Loucy (cell line): ENCODE measurements around the gene WIPF2.

Experiments
- H2AFZ ChIP-seq: fragments of 200-600 bp; sonication (generic); 2 replicates; pipeline ENCODE4 v1.6.0; 2016; ENCODE audit warnings: antibody characterized with exemption, mild to moderate bottlenecking, low read length, moderate library complexity
- H3F3A ChIP-seq: fragments of 200-600 bp; 2 replicates; pipeline ENCODE4 v1.6.0; 2016; ENCODE audit warnings: antibody characterized with exemption, low read depth, mild to moderate bottlenecking
- H3K27me3 ChIP-seq: fragments of 200-600 bp; sonication (generic); 2 replicates; pipeline ENCODE4 v1.6.1; 2014; ENCODE audit warnings: low read length, mild to moderate bottlenecking; ENCODE audit not compliant: insufficient read depth, poor library complexity, severe bottlenecking
- H3K36me3 ChIP-seq: fragments of 200-600 bp; sonication (generic); 2 replicates; pipeline ENCODE4 v1.6.1; 2016; ENCODE audit warnings: low read length; ENCODE audit not compliant: insufficient read depth
- H3K4me1 ChIP-seq: fragments of 200-600 bp; sonication (generic); 2 replicates; pipeline ENCODE4 v1.5.1; 2014; ENCODE audit warnings: low read length, mild to moderate bottlenecking; ENCODE audit not compliant: insufficient read depth, poor library complexity, severe bottlenecking
- H3K4me2 ChIP-seq: fragments of 200-600 bp; sonication (generic); 2 replicates; pipeline ENCODE4 v1.6.0; 2014; ENCODE audit warnings: antibody characterized with exemption, low read length, low read depth, mild to moderate bottlenecking; ENCODE audit not compliant: poor library complexity, severe bottlenecking
- H3K4me3 ChIP-seq: fragments of 200-600 bp; sonication (generic); 2 replicates; pipeline ENCODE4 v1.5.1; 2014; ENCODE audit warnings: low read length, mild to moderate bottlenecking, mixed read lengths; ENCODE audit not compliant: poor library complexity, severe bottlenecking
- H3K79me2 ChIP-seq: fragments of 200-600 bp; sonication (generic); 2 replicates; pipeline ENCODE4 v1.6.1; 2014; ENCODE audit warnings: low read length; ENCODE audit not compliant: insufficient read depth
- H3K9ac ChIP-seq: fragments of 200-600 bp; sonication (generic); 2 replicates; pipeline ENCODE4 v1.6.0; 2014; ENCODE audit warnings: mild to moderate bottlenecking, low read depth, low read length, moderate library complexity; ENCODE audit not compliant: poor library complexity, severe bottlenecking
- H3K9me2 ChIP-seq: fragments of 200-600 bp; sonication (generic); replicated peaks from 2 replicates; pipeline ENCODE4 v1.6.1; 2016; ENCODE audit warnings: low read depth, low read length, mixed read lengths
- H3K9me3 ChIP-seq: fragments of 200-600 bp; sonication (generic); 2 replicates; pipeline ENCODE4 v1.6.1; 2014; ENCODE audit warnings: mild to moderate bottlenecking, antibody characterized with exemption, low read length, low read depth; ENCODE audit not compliant: insufficient read depth
- H4K20me1 ChIP-seq: fragments of 200-600 bp; sonication (generic); 2 replicates; pipeline ENCODE4 v1.6.0; 2014; ENCODE audit warnings: antibody characterized with exemption, low read length, mild to moderate bottlenecking; ENCODE audit not compliant: insufficient read depth, poor library complexity, severe bottlenecking
- EZH2phosphoT487 ChIP-seq: fragments of 200-600 bp; IDR thresholded peaks from 2 replicates; pipeline ENCODE4 v1.6.1; 2018; ENCODE audit warnings: antibody characterized with exemption, mild to moderate bottlenecking, moderate library complexity, borderline replicate concordance
- TF ChIP-seq, protein P1 (sequence below): fragments of 200-600 bp; sonication (generic); conservative IDR thresholded peaks from 2 replicates; pipeline ENCODE4 v1.5.1; 2014; ENCODE audit warnings: mild to moderate bottlenecking, antibody characterized with exemption, low read length

The WIPF2 gene

DNA sequence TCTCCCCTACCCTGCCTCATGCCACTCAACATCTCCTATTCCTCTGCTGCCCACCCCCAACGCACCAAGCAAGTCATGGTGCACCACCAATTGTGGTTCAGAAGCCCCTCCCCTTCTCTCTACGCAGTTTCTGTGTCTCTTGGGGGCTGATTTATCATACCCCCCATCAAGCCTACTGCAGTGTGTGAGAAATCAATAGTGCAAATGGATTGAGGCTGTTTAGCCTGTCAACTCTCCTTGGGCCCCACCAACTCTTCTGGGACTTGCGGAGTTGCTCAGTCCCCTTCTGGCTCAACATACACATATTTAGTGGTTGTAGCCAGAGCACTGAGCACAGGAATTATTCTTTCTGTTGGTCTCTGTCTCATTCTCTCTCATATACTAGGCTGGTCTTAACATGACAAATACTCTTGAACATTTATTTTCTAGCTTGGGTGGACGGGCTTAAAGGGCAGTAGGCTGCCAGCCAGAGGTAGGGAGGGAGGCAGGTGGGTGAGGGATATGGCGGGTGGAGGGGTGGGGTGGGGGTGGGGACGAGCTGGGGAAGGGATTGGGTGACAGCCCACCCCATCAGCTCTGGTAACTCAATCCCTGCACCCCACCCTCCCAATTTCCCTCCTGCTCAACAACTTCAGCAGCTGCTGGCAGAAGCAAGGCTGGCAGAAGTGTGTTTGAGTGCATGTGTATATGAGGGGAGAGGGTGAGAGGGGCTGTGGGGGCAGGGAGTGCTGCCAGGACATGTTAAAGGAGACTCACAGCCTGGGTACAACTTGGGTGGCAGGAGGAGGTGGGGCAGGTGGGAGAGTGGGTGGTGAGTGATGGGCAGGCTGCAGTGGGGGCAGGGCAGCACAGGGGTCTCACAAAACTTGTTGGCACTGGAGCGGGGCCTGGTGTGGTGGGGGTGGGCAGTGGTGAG is 94.8 kb downstream of the WIPF2 start:
- TF ChIP-seq EZH2phosphoT487: no peak
- TF ChIP-seq, protein P1, sequence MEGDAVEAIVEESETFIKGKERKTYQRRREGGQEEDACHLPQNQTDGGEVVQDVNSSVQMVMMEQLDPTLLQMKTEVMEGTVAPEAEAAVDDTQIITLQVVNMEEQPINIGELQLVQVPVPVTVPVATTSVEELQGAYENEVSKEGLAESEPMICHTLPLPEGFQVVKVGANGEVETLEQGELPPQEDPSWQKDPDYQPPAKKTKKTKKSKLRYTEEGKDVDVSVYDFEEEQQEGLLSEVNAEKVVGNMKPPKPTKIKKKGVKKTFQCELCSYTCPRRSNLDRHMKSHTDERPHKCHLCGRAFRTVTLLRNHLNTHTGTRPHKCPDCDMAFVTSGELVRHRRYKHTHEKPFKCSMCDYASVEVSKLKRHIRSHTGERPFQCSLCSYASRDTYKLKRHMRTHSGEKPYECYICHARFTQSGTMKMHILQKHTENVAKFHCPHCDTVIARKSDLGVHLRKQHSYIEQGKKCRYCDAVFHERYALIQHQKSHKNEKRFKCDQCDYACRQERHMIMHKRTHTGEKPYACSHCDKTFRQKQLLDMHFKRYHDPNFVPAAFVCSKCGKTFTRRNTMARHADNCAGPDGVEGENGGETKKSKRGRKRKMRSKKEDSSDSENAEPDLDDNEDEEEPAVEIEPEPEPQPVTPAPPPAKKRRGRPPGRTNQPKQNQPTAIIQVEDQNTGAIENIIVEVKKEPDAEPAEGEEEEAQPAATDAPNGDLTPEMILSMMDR: no peak
- Histone ChIP-seq H3K9me3 (no peaks in the 10 kb centered on the region), H3K9me2 (no peaks in the 10 kb centered on the region), H2AFZ (no peak overlapping the region), H4K20me1 (peaks cover 4% of the 10 kb centered on the region), H3K36me3 (no peaks in the 10 kb centered on the region), H3K79me2 (peaks cover 18% of the 10 kb centered on the region), H3K4me3 (peak overlapping the region; percentile 29), H3K27me3 (no peaks in the 10 kb centered on the region), H3K4me2 (peak overlapping the region; percentile 57), H3K4me1 (peaks cover 88% of the 10 kb centered on the region), H3K9ac (peak overlapping the region; percentile 76), H3F3A (peaks cover 5% of the 10 kb centered on the region; the same call in 1 of the 2 replicates)

DNA sequence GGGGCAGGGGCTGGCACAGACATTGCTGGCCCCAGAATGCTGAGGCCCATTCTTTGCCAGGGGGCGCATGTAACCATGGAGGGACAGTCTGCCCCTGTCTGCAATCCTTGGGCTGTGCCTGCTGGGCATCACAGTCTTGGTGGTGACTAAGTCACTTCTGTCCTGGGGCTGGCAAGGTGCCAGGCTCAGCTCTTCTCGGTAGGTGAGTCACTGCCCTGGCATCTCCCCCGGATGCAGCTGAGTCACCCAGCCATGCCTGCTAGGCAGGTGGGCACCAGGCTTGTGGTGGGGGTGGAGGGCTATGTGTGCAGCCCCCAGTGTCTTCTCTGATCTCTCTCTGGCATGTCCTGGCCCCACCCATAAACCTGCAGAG is 95.5 kb downstream of the WIPF2 start:
- peak overlapping the region; percentile 76 for H3K9ac ChIP-seq
- H4K20me1 ChIP-seq: peaks cover 11% of the 10 kb centered on the region
- H3K27me3 ChIP-seq: no peaks in the 10 kb centered on the region
- peaks cover 5% of the 10 kb centered on the region; the same call in 1 of the 2 replicates for H3F3A ChIP-seq
- H3K4me1 ChIP-seq: peaks cover 88% of the 10 kb centered on the region
- no peak for TF ChIP-seq EZH2phosphoT487
- TF ChIP-seq, protein P1: peak; percentile 22
- H3K4me3 ChIP-seq: peak overlapping the region; percentile 19
- no peaks in the 10 kb centered on the region for H3K9me2 ChIP-seq
- peaks cover 24% of the 10 kb centered on the region for H3K79me2 ChIP-seq
- H2AFZ ChIP-seq: no peak overlapping the region
- H3K9me3 ChIP-seq: no peaks in the 10 kb centered on the region
- H3K4me2 ChIP-seq: peak overlapping the region; percentile 47
- no peaks in the 10 kb centered on the region for H3K36me3 ChIP-seq

DNA sequence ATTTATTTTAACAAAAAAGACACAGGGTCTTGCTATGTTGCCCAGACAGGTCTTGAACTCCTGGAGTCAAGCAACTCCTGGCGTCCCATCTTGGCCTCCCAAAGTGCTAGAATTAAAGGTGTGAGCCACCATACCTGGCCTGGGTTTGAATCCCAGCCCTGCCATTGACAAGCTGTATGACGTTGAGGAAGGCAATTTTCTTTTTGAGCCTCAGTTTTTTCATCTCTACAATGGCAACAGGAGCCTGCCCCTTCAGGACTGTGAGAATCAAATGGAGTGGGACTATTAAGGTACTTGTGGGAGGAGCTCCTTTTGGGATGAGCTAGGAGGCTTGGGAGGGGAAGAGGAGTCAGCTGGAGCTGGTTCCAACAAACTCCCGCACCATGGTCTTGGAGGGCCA is 96.1 kb downstream of the WIPF2 start:
- no peaks in the 10 kb centered on the region for H3K36me3 ChIP-seq
- no peaks in the 10 kb centered on the region for H3K27me3 ChIP-seq
- TF ChIP-seq, protein P1: no peak
- TF ChIP-seq EZH2phosphoT487: no peak
- no peaks in the 10 kb centered on the region for H3K9me3 ChIP-seq
- H3K4me3 ChIP-seq: peak overlapping the region; percentile 51
- no peaks in the 10 kb centered on the region for H3K9me2 ChIP-seq
- H4K20me1 ChIP-seq: peaks cover 12% of the 10 kb centered on the region
- H3K4me2 ChIP-seq: peak overlapping the region; percentile 78
- peaks cover 5% of the 10 kb centered on the region; the same call in 1 of the 2 replicates for H3F3A ChIP-seq
- H3K9ac ChIP-seq: peak overlapping the region; percentile 54
- H3K79me2 ChIP-seq: peaks cover 31% of the 10 kb centered on the region
- H2AFZ ChIP-seq: no peak overlapping the region
- H3K4me1 ChIP-seq: peaks cover 88% of the 10 kb centered on the region
